BJ (cell line): Measurements from ENCODE around the gene ADAMTS10. TPM values are rescaled to one million over a fixed set of nuclear protein-coding genes. Genes with fewer than 3 reads are reported as not detected.

Source experiments
- CTCF ChIA-PET: fragments of 350-600 bp; formaldehyde crosslinking; extraction: SDS; loops from one replicate; lab custom pipeline; 2021; ENCODE audit warnings: antibody characterized with exemption, inconsistent platforms; lab: Yijun Ruan, JAX
- POLR2A ChIA-PET: fragments of 300-600 bp; sonication (Branson Sonifier 250); formaldehyde crosslinking; extraction: SDS; loops from one replicate; lab custom pipeline; 2021; ENCODE audit warnings: antibody characterized with exemption; lab: Charles Lee
- DNase-seq: peaks from one replicate; pipeline ENCODE4 v3.0.0-alpha.2; 2011; ENCODE audit warnings: low read depth
- H3K27me3 ChIP-seq: 2 replicates; pipeline ENCODE4 v1.6.0; 2011; ENCODE audit warnings: low read length; ENCODE audit not compliant: control insufficient read depth, insufficient read depth
- H3K36me3 ChIP-seq: 2 replicates; pipeline ENCODE4 v1.5.1; 2011; ENCODE audit warnings: low read length; ENCODE audit not compliant: control insufficient read depth, insufficient read depth
- H3K4me3 ChIP-seq: 2 replicates; pipeline ENCODE4 v1.5.1; 2011; ENCODE audit warnings: low read depth, mild to moderate bottlenecking, control low read depth, low read length
- polyA plus RNA-seq: library from polyadenylated mRNA; depleted of rRNA; stranded (reverse); fragments of >200 nt; gene quantifications from 2 replicates; pipeline ENCODE4 v1.2.3, GENCODE V29; 2011
- TF ChIP-seq, protein P1 (sequence below): IDR thresholded peaks from 2 replicates; pipeline ENCODE4 v1.5.1; 2011; ENCODE audit warnings: low read depth, mild to moderate bottlenecking, control low read depth, inconsistent platforms, low read length, moderate library complexity; ENCODE audit not compliant: insufficient read depth

The ADAMTS10 gene
- polyA plus RNA-seq, 1 experiment, result 10.4 TPM

- CTCF ChIA-PET, result no interaction called here
- peaks cover 1% of the 10 kb centered on the region for H3K36me3 ChIP-seq
- DNase-seq, result no peak
- no peaks in the 10 kb centered on the region for H3K27me3 ChIP-seq
- H3K4me3 ChIP-seq, result no peak overlapping the region
- TF ChIP-seq, protein P1, sequence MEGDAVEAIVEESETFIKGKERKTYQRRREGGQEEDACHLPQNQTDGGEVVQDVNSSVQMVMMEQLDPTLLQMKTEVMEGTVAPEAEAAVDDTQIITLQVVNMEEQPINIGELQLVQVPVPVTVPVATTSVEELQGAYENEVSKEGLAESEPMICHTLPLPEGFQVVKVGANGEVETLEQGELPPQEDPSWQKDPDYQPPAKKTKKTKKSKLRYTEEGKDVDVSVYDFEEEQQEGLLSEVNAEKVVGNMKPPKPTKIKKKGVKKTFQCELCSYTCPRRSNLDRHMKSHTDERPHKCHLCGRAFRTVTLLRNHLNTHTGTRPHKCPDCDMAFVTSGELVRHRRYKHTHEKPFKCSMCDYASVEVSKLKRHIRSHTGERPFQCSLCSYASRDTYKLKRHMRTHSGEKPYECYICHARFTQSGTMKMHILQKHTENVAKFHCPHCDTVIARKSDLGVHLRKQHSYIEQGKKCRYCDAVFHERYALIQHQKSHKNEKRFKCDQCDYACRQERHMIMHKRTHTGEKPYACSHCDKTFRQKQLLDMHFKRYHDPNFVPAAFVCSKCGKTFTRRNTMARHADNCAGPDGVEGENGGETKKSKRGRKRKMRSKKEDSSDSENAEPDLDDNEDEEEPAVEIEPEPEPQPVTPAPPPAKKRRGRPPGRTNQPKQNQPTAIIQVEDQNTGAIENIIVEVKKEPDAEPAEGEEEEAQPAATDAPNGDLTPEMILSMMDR, result no peak
- POLR2A ChIA-PET, result no interaction called here
These were observed 9.7 kb downstream of the ADAMTS10 start for GRCh38 chr19:8600816-8601215.

DNA sequence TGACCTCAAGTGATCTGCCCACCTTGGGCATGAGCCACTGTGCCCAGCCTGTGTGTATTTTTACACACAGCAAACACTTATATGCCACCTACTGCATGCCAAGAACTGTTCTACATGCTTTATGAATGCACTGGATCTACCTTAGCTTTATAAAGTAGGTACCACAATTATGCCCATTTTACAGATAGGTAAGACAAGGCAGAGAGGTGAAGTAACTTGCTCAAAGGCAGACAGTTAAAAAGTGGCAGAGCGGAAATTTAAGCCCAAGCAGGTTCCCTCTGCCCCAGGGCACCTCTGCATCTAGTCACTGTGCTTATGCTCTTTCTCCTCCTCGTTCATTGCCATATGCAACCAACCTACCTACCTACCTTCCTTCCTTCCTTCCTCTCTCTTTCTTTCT is 10.5 kb downstream of the ADAMTS10 start:
- CTCF ChIA-PET, result interaction anchor here (8.1 kb wide), 1 partner anchor 20 kb away, joined by 64 read pairs; the partner anchor contains the start of gene MYO1F
- POLR2A ChIA-PET, result no interaction called here
- Histone ChIP-seq H3K36me3 (no peaks in the 10 kb centered on the region; the same call in none of the 2 replicates), H3K4me3 (no peak overlapping the region), H3K27me3 (no peaks in the 10 kb centered on the region)
- TF ChIP-seq, protein P1, result no peak
- no peak for DNase-seq

DNA sequence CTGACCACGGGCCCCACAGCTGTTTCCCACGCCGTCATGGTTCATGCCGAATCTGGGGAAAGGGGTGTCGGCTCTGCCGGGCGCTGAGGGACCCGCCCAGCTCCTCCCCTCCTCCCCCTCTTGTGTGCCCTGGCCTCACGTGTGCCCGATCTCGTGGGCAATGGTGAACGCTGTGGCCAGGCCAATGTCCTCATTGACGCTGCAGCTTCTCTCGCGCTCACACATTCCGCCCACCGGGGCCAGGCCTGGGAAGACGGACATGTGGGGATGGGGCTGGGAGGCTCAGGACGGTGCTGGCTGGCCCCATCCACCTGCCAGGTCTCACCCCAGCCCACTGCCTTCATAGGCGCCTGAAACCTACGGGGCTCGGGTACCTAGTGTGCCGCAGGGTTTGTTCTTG is 14.3 kb downstream of the ADAMTS10 start:
- DNase-seq, result no peak
- ChIA-PET POLR2A (no interaction called here), CTCF (interaction anchor here (1.3 to 8.1 kb wide), 3 partner anchors 10 to 58 kb away, joined by 4 to 64 read pairs (median 8); partner anchors contain the start of gene MYO1F)
- H3K4me3 ChIP-seq, result no peak overlapping the region
- H3K36me3 ChIP-seq, result no peaks in the 10 kb centered on the region; the same call in 1 of the 2 replicates
- H3K27me3 ChIP-seq, result no peaks in the 10 kb centered on the region
- TF ChIP-seq, protein P1, result no peak

DNA sequence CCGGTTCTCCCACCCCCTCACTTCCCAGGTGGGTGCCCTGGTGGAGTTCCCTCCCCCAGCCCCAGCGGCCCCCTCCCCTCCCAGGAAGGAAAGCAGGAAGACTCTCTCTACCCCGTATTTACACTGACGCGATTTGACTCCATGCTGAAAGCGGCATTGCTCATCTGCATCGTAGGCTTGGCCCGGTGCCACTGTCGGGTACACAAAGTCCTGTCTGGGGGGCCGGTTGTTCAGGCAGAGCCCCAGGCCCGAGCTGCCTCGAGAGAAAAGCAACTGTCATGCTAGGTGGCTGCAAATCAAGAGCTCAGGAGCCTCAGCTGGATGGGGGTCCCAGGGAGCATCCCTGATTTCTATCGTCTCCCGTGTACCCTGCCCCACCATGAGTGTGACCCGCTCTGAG is 14.9 kb downstream of the ADAMTS10 start:
- no peak overlapping the region for H3K4me3 ChIP-seq
- ChIA-PET CTCF (interaction anchor here (1.3 to 8.1 kb wide), 3 partner anchors 9 to 58 kb away, joined by 4 to 64 read pairs (median 8); partner anchors contain the start of gene MYO1F), POLR2A (no interaction called here)
- no peak for DNase-seq
- TF ChIP-seq, protein P1, result no peak
- no peaks in the 10 kb centered on the region; the same call in 1 of the 2 replicates for H3K36me3 ChIP-seq
- no peaks in the 10 kb centered on the region for H3K27me3 ChIP-seq

DNA sequence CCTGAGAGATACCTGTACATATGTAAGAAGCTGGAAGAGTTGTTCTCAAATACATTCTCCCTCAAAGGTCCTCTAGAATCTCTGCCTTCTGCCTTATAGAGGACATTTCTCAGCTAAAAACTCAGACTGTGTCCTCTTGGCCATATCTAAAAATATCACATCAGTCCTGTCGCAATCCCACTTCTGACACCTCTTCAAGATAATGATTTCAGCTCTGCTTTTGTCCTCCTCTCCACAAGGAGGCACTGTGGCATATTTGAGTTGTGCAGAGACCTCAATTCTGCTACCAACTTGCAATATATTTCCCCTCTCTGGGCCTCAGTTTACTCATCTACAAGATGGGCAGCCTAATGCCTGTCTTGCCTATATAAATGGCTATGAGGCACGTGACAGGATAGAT is 16.6 kb downstream of the ADAMTS10 start:
- no peak for DNase-seq
- ChIA-PET POLR2A (no interaction called here), CTCF (interaction anchor here (1.4 to 8.1 kb wide), 4 partner anchors 10 to 48 kb away, joined by 4 to 64 read pairs (median 8); partner anchors contain the start of gene MYO1F)
- Histone ChIP-seq H3K4me3 (no peak overlapping the region), H3K36me3 (no peaks in the 10 kb centered on the region; the same call in 1 of the 2 replicates), H3K27me3 (no peaks in the 10 kb centered on the region)
- TF ChIP-seq, protein P1, result no peak; the same call in 1 of the 2 replicates
